ENCODE results near the gene RGS13.

Gene RGS13

DNA sequence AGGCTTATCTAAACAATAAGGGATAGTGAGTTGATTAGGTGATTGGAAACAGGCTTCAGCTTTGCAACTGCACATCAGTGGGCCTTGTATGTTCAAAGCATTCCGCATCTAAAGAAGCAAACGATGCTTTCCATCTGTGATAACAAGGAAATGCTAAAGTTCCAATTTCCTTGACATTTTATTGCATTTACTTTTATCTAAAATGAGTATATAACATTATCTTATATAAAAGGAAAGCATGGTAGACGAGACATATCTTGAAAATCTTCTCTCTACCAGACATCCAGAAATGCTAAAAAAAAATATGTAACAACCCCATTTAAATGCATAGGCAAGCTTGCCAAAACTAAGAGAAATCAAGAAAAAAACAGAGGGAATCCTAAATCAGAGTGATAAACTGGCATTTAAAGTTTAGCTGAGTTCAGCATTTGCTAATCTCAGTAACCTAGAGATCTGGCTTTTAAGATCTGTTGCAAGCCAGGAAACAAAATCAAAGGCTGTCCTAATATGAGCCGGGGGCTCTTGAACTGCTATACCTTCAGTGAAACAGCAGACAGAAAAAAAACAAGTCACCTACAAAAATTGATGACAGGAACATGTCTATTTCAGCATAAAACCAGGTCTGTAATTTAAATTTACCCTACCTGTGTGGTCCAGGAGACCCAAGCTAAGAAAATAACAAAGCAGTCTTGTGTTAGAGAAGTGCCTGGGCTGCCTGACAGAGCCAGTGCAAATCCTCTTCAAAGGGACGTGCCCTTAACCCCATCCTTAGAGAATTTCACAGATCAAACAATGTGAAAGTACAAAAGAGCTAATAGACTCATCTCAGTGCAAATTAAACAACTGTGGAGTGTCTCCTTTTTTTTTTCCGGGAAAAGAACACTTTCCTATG, 3.1 kb upstream of the RGS13 start:
- TF ChIP-seq ZNF274 (IDR thresholded peaks at IDR 0.05; ENCODE audit: low read depth, low read length) = no peak
- no peak overlapping the region for H3K4me3 ChIP-seq (ENCODE audit: low read length)

DNA sequence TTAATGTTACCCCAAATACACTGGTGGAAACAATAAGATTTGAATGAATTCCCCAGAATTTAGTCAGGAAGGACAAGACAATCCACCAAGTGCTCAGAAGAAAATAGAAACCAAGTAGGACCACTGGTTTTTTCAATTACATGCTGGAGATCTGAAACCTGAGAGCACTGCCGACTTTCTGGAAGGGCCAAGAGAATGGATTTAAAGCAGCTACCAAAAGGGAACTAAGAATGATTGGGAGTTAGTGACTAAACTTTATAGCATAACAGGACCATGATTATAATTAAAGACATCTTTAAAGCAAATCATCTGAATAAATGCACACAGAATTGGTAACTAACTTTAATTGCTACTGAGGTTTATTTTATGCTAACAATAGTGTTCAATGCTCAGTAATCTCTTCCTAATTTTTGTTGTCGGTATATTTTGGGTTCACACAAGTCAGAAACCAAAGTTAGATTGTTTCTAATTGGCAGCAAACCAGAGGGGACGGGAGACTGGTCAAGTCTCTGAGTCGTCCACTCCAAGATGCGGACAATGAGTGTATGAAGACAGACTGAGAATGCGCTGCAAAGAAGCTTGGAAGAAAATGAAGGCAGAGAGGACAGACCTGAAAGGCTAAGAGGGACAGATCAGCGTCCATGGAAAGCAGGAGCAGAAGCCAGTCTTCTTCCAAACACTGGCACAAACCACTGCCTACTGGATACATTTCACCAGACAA, 2.3 kb upstream of the RGS13 start:
- TF ChIP-seq ZNF274 (IDR thresholded peaks at IDR 0.05; ENCODE audit: low read depth, low read length) = no peak
- no peak overlapping the region for H3K4me3 ChIP-seq (ENCODE audit: low read length)

DNA sequence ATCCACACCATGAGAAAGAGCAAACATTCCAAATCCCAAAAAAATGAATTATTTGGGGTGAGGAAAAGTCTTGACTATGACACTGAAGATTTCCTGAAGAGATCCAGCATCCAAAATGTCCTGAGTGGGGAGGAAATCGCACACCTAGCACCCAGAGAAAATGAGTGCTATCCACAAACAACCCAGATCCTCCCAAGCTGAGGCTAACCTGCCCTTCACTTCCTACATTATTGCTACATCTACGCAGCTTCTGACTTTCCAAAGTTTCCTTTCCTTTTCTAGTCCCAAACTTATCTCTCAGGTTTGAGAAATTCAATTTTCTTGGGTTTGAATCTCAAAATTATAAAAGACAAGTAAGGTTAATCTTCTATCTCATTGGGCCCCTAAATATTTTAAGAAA, 906 bp upstream of the RGS13 start:
- no peak for TF ChIP-seq ZNF274 (IDR thresholded peaks at IDR 0.05; ENCODE audit: low read depth, low read length)
- H3K4me3 ChIP-seq (ENCODE audit: low read length) = no peak overlapping the region

DNA sequence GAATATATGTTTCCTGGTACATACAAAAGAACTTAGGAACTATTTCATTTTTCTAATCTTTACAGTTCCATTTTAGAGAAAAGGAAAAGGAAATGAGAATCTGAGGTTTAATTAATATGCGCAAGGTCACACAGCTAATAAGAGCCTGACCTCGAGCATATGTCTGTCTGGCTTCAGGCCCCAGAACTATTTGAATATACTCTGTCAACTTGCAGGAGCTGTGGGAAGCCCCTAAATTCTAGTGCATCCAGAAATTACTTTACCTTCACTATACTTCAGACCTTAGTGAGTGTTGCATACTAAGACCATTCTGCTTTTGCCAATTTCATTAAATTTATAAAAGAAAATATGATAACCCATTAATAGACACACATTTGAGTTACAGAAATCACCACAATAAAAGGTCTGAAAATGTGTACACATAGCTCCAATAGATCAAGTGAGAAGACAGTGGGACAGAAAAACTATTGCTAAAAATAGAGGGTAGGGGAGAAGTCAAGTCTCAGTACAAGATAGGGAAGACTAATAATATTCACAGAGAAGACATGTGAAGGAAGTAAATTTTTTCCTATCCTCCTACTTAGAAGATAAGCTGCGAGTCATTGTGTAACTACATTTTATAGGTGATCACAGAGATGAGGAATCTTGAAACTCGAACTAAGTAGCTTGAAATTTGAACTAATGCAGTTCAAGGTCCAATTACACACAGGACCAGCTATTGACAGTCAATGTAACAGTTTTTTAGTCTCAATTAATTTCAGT, 3.8 kb downstream of the RGS13 start:
- no peak for TF ChIP-seq ZNF274 (IDR thresholded peaks at IDR 0.05; ENCODE audit: low read depth, low read length)
- no peak overlapping the region for H3K4me3 ChIP-seq (ENCODE audit: low read length)

DNA sequence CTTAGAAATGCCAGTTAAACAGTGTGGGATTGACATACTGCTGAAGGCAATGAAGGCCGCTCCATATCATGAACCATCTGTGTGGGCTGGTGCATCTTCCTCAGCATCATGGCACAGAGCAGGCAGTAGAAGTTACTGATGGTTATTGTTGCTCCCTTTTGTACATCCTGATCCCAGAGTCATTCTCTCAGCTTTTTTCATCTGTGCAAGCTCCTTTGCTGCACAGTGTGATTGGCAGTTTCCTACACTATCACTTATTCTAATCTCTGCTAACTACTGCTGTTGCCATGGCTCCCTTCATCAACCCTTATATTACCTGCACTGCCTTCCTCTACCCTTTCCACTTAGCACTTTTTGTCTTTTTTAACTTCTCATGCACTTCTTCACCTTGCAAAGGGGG, 16.2 kb downstream of the RGS13 start:
- no peak for TF ChIP-seq ZNF274 (IDR thresholded peaks at IDR 0.05; ENCODE audit: low read depth, low read length)
- H3K4me3 ChIP-seq (ENCODE audit: low read length) = no peak overlapping the region

DNA sequence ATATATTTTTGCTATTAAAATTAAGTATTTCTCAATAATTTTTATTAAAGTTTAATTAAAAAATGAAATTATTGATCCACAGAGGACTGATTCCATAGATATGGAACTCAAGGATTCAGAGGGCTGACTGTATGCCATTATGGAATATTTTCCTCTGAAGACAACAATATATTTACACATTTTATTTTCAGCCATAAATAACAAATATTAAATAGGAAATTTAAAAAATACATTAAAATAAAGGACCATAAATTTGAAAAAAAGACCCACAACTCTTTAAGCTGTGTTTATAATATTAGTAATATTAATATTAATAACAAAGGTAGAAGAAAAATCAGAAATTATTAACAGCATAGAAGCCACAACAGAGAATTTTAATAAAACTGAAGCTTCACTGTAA, 18.2 kb downstream of the RGS13 start:
- TF ChIP-seq ZNF274 (IDR thresholded peaks at IDR 0.05; ENCODE audit: low read depth, low read length) = no peak
- H3K4me3 ChIP-seq (ENCODE audit: low read length) = no peak overlapping the region

DNA sequence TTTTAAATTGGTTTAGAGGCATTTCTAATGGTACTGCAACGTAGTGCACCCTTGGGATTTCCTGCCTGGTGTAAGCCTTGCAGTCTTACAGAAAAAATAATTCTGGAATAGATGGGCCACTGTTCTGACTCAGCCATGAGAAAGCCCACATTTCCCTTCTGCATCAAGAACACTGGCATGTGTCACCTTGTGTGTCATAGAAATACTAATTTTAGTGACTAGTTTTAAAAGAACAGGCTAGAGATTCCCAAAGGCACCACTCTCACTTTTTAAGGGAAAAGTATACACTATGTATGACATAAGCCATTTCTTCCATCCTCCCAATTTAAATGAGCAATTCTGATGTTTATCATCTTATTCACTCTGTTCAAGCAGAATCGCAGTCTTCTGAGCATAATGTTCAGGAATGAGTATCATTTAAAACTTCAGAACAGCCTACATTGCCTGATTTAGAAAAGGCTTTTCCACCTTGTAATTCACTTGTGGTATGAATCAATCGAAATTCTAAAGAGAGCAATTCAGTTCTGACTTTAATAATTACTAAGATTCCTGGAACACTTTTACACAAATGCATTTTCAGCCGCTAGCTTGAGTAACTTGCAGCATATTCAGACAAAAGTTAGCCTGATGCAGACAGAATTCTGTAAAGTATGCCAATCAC, 18.8 kb downstream of the RGS13 start:
- no peak for TF ChIP-seq ZNF274 (IDR thresholded peaks at IDR 0.05; ENCODE audit: low read depth, low read length)
- H3K4me3 ChIP-seq (ENCODE audit: low read length) = no peak overlapping the region

DNA sequence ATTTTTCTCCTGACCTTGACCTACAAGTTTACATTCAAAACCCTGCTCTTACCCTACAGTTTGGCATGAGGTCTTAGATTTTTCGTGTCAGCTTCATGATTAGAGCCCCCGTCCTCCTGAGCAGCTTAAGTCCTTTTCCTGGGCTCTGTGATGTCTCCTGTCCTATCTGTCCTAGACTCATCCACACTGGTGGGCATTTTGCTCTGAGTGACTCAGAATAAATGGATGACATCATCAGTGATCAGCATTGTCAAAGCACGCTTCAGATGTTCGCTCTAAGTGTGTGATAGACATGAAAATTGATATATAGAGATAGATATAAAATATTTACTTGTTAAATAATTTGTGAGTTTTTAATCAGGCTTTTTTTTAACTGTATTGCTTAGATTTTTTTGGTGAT, 21.8 kb downstream of the RGS13 start:
- no peak overlapping the region for H3K4me3 ChIP-seq (ENCODE audit: low read length)
- no peak for TF ChIP-seq ZNF274 (IDR thresholded peaks at IDR 0.05; ENCODE audit: low read depth, low read length)

DNA sequence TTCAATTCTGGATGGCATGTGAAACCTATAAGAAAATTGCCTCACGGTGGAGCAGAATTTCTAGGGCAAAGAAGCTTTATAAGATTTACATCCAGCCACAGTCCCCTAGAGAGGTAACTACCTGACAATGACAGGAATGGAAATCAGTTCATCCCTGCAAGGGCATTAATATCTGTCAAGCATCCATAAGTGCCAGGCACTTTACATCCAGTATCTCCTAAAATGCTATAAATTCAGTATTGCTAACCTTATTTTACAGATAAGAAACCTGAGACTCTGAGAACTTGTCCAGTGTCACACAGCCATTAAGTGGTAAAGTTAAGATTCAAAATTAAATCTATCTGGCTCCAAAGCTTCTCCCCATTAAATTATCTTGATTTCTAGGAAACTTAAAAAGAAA, 22.3 kb downstream of the RGS13 start:
- H3K4me3 ChIP-seq (ENCODE audit: low read length) = no peak overlapping the region
- no peak for TF ChIP-seq ZNF274 (IDR thresholded peaks at IDR 0.05; ENCODE audit: low read depth, low read length)

DNA sequence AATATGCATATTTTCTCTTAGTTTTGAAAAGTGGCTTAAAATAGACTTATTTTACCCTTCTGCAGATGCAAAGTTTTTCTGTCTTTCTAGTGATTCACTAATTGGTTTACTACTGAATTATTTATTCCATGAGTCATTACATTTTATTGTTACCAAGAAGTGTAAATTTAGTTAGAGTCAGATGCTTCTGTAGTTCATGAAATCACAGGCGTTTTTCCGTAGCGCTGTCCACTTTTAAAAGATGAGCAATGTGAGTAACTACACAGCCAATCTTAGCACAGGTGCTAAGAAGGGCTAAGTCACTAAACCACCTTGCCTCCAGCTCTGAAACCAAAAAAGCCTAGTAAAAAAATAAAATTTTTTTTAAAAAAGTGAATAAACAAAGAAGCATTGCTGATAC, 24.7 kb downstream of the RGS13 start:
- H3K4me3 ChIP-seq (ENCODE audit: low read length) = no peak overlapping the region
- no peak for TF ChIP-seq ZNF274 (IDR thresholded peaks at IDR 0.05; ENCODE audit: low read depth, low read length)

DNA sequence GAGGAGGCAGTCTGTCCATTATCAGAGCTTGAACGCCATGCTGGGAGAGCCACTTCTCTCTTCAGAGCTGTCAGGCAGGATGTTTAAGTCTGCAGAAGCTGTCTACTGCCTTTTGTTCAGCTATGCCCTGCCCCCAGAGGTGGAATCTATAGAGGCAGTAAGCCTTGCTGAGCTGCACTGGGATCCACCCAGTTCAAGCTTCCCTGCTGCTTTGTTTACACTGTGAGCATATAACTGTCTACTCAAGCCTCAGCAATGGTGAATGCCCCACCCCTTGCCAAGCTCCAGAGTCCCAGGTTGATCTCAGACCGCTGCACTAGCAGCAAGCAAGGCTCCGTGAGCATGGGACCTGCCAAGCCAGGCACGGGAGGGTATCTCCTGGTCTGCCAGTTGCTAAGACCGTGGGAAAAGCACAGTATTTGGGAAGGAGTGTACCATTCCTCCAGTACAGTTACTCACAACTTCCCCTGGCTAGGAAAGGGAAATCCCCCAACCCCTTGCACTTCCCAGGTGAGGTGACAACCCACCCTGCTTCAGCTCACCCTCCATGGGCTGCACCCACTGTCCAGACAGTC, 32.5 kb downstream of the RGS13 start:
- no peak for TF ChIP-seq ZNF274 (IDR thresholded peaks at IDR 0.05; ENCODE audit: low read depth, low read length)
- H3K4me3 ChIP-seq (ENCODE audit: low read length) = no peak overlapping the region

DNA sequence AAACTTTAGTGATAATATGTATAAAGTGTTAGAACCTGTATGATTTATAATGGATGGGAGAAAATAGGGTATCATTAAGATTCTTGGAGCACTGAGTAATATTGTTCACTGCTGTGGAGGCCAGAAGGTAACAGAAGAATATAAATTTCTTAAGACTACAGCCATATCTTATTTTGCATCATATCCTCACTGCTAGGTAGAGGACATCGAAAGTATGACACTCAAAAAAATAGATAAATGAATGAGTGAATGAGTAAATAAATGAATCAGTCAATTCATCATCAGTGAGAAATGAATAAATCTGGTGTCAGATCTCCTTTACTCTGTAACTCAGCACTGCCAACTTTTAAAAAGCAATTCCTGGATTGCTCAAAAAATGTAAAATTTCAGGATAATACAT, 33.2 kb downstream of the RGS13 start:
- TF ChIP-seq ZNF274 (IDR thresholded peaks at IDR 0.05; ENCODE audit: low read depth, low read length) = no peak
- H3K4me3 ChIP-seq (ENCODE audit: low read length) = no peak overlapping the region

DNA sequence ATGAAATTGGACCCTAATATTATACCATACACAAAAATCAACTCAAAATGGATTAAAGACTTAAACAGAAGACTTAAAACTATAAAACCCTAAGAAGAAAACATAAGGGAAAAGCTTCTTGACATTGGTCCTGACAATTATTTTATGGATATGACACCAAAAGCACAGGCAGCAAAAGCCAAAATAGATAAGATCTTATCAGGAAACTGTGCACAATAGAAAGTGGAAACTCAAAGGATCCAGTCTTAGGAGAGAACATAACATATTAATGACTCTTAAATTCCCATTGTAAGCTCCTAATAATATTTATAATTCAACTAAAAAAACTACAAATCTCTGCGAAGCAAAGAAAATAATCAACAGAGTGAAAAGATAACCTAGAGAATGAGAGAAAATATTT, 39.8 kb downstream of the RGS13 start:
- TF ChIP-seq ZNF274 (IDR thresholded peaks at IDR 0.05; ENCODE audit: low read depth, low read length) = no peak
- H3K4me3 ChIP-seq (ENCODE audit: low read length) = no peak overlapping the region

DNA sequence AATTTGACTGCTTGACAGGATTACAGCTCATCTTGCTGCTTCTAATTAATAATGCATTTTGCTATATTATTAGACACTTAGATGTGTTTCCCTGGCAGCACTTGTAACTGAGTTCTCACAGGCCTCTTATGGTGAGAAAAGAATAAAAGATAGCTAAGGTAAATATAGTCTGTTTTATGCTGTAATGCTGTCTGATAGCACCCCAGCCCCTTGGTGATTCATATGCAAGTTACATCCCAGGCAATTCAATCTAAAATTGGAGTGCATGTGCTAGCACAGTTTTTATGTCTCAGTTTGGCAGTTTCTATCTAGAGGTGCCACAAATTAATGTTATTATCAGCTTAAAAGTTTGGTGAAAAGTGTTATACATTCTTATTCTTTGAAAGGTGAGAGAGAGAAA, 42.2 kb downstream of the RGS13 start:
- no peak overlapping the region for H3K4me3 ChIP-seq (ENCODE audit: low read length)
- TF ChIP-seq ZNF274 (IDR thresholded peaks at IDR 0.05; ENCODE audit: low read depth, low read length) = no peak
